Suppressor macrophage treated with lipopolysaccharide for 1 hour (primary cell): ENCODE results near the gene PRDM16.

ENCODE experiments used
- DNase-seq, 3 donors: peaks; one replicate each; pipeline ENCODE4 v3.0.0-alpha.2; 2020 to 2022

PRDM16 gene

DNA sequence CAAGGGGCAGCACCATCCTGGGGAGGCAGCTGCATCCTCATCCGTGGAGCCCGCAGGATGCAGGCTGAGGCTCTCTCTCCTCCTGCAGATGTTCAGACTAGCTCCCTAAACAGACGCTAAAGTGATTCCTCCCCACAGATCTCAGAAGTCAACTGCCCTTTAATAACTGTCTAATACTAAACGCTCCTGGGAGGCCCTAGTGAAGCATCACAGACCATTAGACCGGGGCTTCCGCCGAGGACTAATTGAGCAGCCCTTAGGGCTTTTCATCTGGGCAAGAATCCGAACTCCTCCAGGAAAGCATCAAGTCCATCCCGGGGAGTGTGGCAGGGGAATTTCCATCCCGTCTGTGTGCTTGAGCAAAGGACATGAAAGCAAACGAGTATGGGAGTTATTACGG lies 40.4 kb downstream of the PRDM16 start:
- DNase-seq, result no peak

GRCh38 chr1:3111348-3112021 lies 42.5 kb downstream of the PRDM16 start:
- no peak for DNase-seq

DNA sequence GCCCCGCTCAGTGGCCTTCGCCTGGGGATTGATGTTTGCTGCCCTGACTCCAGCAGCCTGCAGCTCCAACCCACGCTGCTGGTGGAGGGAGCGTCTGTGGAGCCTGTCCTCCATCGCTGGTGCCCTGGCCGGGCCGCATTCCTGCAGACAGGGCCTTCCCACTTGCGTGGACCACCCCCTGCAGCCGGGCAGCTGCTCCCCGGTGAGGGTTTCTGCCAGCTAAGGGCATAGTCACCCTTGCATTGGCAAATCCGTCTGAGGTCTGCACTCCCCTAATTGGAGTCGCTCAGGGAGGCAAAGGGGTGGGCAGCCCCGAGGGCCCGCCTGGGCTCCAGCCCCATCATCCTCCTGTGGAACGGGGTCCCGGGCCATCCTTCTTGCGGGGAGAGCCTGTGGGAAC lies 43.5 kb downstream of the PRDM16 start:
- no peak for DNase-seq

DNA sequence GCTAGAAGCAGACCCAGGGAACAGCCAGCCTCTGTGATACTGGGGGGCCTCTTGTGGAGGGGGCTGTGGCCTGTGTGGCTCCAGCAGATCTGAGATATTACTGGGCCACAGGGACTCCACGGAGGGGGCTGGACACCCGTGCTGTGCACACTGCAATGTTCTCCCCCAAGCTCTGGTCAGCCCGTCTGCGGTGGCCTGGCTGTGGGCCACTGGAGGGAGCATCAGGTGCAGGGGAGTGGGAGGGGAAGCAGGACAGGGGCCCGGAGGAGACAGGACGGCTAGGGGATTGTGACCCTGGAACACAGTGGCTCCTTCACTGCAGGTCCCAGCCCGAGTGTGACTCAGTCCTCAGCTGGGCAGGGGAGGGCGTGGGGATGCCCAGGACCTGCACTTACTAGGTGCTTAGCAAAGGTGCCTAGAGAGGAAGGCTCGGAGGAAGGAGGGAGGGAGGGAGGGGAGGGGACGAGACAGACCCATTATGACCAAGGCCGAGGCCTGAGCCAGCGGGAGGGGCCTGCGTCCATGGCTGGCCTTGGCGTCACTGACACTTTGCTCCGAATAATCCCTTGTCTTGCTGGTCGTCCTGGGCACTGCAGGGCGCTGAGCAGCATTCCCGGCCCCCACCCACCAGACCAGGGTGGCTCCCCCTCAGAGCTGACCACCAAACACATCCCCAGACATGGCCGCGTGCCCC lies 44.2 kb downstream of the PRDM16 start:
- DNase-seq, result no peak

DNA sequence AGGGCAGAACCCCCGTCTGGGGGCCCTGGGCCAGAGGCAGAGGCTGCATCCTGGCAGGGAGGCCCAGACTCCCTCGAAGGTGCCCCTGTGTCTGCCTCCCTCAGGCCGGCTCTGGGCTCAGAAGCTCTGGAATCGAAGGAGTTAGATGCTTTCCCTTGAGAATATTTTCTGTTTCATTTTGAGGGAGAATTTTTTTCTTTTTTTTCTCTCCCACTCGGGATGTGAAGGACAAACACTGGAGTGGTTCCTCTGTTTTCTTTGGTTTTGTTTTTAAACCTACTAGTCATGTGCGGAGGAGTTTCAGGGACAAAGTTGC lies 44.7 kb downstream of the PRDM16 start:
- DNase-seq, result no peak

- DNase-seq, result no peak
Measured at GRCh38 chr1:3114131-3114744, 45.2 kb downstream of the PRDM16 start.

DNA sequence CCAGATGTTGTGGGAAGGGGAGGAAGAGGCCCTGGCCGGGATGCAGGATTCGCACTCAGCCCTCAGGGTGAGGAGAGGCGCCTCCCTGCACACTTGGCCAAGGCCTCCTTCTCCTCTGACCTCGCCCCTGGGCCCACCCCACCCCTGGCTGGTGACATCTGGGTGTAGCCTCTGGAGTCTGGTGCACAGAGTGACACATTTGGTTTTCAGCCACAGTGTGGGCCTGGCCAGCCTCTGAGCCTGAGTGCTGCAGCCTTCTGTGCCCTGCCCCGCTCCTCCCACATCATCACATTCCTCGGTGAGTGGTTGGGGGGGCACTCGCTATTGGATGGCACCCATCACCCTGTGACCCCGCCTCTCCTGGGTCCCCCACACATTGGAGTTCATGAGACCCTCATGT lies 45.8 kb downstream of the PRDM16 start:
- no peak for DNase-seq

DNA sequence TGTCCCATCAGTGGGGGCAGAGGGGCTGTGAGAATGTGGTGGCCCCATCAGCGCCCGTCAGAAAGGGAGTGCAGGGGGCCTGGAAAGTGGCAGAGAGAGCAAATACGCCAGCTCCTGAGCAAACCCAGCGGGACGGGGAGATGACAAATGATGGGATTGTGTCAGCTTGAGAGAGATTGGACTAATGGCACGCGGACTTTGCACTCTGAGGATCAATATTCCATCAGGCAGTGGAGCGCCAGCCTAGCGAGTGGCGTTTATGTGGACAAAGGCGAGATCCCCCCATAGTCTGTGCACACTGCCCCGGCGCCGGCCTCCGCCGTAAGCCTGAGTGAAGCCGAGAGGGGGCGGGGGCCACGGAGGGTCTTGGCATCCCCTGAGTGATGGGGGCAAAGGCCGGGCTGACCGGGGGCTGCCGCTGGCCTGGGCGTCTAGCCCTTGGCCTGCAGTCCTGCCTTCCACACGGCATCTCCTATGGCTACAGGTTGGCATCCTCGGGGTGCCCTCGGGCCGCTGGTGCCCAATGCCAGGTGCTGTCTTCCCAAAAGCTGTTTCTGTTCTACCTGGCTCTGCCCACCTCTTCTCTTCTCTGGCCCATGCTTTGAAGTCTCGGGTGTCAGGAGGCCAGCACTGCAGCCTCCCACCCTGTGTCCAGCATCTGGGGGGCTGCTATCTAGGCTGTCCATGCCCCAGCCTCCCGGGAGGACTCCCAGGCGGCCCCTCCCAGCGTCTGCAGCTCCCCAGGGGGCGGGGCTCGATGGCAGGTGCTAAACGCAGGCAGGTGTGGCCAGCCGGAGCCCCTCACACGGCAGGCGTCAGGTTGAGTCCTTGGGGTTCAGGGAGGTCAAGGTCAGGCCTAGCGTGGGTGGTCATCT lies 46.5 kb downstream of the PRDM16 start:
- DNase-seq, result no peak

DNA sequence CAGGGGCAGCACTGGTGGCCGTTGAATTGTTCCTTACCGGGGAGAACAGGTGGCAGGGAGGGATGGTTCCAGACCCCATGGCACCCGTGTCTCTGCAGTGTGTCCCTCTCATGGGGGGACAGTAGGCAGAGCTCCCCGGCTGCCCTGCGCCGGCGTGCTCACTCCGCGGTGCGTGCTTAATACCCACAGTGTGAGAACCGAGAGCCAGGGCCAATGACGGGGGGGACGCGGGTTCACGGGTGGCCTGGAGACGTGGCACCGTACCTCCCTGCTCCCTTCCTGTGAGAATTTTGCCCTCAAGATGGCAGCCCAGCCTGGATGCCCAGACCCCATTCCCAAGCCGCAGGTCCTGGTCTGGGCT lies 47.1 kb downstream of the PRDM16 start:
- DNase-seq, result no peak

DNA sequence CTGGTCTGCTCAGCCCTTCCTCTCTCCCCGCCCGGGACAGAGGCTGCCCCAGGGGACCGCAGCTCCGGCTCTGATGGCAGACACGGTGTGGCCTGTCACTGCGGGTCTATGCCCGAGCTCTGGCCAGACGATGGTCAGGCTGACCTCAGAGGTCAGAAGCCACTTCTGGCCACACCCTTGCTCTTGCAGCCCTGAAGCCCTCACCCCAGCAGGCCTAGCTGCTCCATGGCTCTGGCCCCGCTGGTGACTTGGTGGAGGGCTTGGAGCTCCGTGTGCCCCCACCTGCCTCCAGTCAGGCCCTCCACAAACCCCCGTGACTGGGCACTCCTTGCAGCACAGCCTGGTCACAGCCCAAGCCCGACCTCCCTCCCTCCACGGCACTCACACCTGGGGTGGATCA lies 47.6 kb downstream of the PRDM16 start:
- no peak for DNase-seq

GRCh38 chr1:3117879-3118278 lies 48.9 kb downstream of the PRDM16 start:
- DNase-seq, result no peak

GRCh38 chr1:3119061-3119460 lies 50.1 kb downstream of the PRDM16 start:
- DNase-seq, result no peak

- DNase-seq, result peak in 1 of 3 donors; percentile 4
Measured at GRCh38 chr1:3119725-3120124, 50.7 kb downstream of the PRDM16 start.

DNA sequence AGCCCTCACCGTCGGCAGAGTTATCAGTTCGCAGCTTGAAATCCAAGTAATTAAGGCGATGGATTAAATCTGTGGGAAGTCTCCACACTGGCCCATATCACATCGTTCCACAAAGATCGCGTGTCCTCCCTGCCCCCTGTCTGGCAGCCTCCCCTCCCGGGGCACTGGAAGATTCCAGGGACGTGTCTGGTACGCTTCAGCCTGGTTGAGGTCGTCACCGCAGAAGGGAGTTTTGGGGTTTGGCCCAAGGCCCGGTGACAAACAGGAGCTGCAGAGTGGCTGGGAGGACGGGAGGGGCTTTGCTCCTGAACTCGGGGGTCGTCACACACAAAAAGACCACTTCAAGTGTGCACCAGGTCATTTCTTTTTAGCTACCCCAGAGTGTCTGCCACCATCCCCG lies 51.1 kb downstream of the PRDM16 start:
- no peak for DNase-seq

GRCh38 chr1:3120994-3121393 lies 52.0 kb downstream of the PRDM16 start:
- DNase-seq, result no peak

DNA sequence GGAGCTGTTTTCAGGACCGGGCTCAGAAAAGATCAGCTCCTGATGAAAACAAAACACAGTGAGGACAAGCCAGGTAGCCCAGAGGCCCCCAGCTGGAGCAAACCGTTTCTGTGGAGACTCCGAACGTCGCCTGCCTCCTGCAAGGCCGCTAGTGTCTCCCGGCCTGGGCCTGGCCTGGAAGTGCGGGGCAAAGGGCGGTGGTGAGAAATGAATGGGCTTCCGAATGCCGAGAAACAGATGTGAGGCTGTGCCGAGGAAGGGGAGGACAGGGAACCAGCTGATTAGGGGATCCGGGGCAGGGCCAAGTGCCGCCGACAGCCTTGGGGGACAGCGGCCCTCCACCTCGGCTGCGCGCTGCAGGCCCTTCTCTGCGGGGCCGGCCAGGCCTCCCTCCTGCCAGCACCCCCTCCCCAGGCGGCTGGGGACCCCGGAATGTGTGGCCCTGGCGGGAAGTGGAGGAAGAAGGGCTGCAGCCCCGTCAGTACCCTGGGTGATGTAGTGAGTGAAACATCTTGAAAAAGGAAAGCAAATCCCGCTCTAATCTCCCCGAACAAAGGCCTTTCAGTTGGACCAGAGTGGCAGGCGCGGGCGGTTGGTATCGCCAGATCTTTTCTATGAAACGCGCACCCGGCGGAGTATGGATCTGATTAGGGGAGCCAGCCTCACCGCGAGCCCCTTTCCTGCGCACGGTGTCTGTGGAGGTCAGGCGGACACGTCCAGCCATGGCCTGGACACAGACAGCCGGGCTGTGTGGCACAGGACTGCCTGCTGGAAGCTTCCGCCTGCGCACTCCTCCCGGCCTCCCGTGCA lies 52.6 kb downstream of the PRDM16 start:
- no peak for DNase-seq

DNA sequence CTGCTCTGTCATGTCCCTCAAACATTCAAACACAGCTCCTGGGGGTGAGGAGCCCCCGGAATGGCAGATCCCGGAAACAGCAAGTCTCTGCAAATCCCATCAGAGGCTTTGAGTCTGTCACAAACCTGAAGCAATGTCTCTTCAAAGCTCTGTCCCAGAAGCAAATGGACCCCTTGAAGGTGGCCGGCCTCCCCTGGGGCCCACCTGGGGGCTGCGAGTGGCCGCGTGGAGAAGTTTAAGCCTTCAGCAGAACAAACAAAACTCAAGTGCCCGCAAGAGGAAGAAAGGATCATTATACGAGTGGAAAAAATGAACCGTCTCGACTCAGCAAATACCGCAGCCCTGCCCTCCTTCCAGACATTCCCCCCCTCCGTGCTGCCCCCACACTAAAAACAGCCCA lies 53.3 kb downstream of the PRDM16 start:
- DNase-seq, result no peak

- no peak for DNase-seq
Measured at GRCh38 chr1:3124246-3124645, 55.2 kb downstream of the PRDM16 start.

DNA sequence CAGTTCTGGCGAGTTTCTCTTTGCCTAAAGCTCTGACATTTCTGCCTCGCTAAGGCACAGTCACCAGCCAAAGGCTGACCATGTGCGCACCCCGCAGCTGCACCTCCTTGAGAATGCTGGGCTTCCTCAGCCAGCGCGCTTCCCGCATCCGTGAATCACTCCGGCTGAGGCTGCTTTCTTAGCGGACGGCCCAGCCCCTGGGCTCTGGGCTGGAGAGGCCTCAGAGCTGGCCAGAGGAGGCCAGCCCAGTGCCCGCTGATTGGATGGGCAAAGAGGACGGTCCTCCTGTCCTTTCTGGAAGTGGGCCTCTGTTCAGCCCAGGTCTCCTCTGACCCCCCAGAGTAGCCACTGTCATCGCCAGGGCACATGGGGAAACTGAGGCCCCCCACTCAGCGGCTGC lies 56.1 kb downstream of the PRDM16 start:
- no peak for DNase-seq

GRCh38 chr1:3125546-3126368 lies 56.8 kb downstream of the PRDM16 start:
- DNase-seq, result no peak

GRCh38 chr1:3126756-3127678 lies 58.0 kb downstream of the PRDM16 start:
- no peak for DNase-seq
